NCI-H1694 (cell line): ENCODE measurements around the gene P4HB.

Experiments used
- DNase-seq: peaks from one replicate; lab custom pipeline; 2025; lab: John Stamatoyannopoulos, UW

Gene P4HB

GRCh38 chr17:81859906-81860755 lies at the start of gene P4HB:
Gene P4HB, minus strand, starts transcription at chr17:81860535. Its CDS starts 64 bp downstream, at chr17:81860471.
- DNase-seq = no peak

DNA sequence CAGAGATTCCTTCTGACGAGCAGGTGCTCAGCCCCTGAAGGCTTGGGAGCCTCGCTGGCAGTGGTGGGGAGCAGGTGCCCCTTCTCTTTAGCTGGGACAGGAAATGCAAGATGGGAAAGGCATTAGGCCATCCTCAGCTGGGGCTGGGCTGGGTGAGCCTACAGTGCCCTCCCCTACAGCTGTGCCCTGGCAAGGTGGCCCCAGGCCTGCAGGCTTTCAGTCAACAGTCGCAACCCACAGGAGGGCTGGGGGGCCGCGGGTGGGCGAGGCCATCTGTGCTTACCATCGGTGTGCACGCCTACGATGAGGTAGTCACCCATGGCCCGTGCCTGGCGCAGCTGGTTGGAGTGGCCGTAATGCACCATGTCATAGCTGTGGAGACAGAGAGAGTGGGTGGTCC lies 48.9 kb upstream of the P4HB start:
- DNase-seq = no peak

DNA sequence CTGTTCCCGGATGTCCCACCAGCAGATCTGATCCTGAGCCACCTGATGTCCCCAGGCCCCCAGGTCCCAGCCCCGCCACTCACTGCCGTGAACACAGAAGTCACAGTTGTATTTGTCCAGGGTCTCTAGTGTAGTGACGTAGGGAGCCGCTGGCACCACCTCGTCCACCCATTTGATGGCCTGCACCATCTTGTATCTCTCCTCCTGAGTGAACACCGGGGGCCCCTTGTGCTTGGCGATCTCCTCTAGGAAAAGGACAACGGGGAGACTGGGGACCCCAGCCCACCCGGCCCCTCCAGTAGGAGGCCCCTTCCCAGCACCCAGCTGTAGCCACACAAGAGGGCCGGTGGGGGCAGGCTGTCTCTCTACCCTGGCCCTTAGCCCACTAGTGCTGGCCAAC lies 48.5 kb upstream of the P4HB start:
- DNase-seq = no peak

- no peak for DNase-seq
Observed at GRCh38 chr17:81907219-81908145, 47.1 kb upstream of the P4HB start.

DNA sequence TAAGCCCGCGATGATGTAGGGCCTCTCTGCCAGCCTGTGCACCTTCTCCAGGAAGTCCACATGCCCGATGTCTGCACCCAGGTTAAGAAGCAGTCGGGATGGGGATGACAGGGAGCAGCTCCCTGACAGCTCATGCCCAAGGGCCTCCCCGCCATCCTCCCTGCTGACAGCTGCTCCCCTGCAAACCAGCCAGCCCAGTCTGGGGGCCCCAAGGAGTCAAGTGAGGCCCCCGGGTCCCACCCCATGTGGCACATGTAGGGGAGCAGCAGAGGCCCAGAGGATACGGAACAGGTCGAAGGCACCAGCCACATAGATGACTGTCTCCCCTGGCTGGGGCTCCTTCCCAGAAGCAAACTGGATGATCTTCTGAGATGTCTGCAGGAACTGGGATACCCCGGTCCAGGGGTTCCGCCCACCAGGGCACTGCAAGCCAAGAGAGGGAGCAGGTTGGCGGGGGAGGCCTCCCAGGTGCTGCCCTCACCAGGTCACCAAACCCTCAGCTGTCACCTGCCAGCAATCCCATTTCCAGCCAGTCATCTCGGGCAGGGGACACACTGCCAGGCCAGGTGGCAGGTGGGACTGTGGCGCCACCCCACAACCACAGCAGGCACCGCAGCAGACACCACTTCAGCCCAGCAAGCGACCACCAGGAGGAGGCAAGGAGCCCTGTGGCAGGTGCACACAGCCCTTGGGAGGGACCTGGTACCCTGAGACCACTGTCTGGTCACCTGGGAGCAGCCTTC lies 46.3 kb upstream of the P4HB start:
- DNase-seq = no peak

DNA sequence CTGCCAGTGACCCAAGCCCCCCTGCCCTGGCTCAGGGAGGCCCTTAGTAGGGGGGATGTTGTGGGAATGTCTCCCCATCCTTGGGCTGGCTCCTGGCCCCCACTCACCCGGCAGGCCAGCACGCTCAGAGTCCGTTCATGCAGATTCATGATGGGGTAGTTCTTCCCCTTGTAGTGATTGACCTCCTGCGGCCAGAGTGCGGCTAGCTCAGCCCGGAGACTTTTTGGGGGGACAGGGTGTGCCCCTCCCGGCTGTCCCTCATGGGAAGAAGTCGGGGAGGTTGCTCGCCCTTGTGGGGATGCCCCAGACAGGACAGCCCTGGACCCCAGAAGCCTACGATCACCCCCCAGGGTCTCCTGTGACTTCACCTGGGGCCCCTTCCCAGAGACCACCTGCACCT lies 45.7 kb upstream of the P4HB start:
- no peak for DNase-seq

DNA sequence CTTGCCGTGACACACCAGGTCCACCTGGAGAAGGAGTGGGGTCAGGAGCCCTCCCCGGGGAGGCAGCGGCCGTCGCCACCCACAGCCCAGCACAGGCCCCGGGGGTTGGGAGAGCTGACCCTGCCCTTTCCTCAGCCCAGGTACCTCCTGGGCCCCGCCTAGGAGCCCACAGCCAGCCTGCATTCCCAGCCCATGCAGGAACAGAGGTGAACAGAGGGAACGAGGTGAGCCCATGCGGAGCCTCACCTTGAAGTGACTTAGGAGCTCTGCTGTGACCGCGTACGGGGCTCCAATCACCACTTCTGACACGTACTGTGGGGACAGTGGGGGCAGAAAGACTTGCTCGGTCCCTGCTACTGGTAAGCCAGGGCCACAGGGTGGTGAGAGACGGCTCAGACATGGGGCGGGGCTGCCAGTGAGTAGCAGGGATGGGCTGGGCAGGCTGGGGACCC lies 45.1 kb upstream of the P4HB start:
- no peak for DNase-seq

- no peak for DNase-seq
Observed at GRCh38 chr17:81904600-81905423, 44.5 kb upstream of the P4HB start.

- DNase-seq = no peak
Observed at GRCh38 chr17:81903896-81904599, 43.7 kb upstream of the P4HB start.

- DNase-seq = no peak
Observed at GRCh38 chr17:81903415-81903831, 43.1 kb upstream of the P4HB start.

- DNase-seq = no peak
Observed at GRCh38 chr17:81902653-81903414, 42.5 kb upstream of the P4HB start.

DNA sequence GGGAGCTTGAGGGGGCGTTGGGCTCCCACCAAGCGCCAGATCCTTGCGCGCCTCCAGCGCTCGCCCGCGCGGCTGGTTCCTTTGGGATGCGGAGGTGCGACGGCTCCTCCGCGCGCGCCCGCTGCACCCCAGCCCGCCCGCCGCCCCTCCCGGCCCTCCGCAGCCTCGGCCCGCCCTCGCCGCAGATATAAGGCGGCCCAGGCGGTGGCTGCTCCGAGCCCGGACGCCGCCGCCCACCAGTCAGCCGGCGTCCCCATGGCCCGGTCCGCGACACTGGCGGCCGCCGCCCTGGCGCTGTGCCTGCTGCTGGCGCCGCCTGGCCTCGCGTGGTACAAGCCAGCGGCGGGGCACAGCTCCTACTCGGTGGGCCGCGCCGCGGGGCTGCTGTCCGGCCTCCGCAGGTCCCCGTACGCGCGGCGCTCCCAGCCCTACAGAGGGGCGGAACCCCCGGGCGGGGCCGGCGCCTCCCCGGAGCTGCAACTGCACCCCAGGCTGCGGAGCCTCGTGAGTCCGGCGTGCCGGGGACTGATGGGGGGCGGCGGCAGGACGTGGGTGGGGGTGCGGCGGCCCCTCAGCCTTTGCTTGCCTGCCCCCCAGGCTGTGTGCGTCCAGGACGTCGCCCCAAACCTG lies 41.8 kb upstream of the P4HB start, which contains the start of gene NPB:
Gene NPB (plus strand): TSS at position 216 of the 630 bp plus-strand sequence. CDS start 40 bp downstream, at position 256.
- DNase-seq = no peak

DNA sequence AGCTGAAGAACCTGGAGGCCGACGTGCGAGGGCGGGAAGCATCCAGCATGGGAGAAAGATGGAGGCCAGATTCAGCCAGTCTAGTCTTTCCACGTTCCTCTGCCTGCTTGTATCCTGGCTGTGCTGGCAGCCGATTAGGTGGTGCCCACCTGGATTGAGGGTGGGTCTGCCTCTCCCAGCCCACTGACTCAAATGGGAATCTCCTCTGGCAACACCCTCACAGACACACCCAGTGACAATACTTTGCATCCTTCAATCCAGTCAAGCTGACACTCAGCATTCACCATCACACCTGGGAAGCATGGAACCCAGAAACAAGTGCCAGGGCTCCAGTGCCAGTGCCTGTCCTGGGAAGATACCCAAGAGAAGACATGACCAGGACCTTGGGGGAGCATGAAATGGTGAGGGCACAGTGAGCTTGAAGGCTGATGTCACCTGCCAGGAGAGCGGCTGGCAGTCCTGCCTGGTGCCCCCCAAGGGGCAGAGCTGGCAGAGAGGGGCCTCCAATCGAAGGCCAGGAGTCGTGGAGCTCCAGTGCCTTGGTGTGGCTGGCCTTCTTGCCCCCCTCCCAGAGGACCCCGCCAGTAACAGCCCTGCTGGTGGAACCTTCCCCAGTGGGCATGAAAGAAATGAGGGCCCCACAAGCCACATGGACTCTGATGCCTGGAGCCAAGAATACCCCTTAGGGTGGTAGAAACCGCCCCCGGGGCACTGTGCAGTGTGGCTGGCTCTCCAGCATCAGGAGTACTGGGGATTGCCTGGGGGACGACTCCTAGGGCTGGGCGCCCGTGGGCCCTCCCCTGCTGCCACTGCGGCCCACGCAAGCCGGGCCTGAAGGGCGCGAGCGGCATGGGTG lies 41.1 kb upstream of the P4HB start:
- no peak for DNase-seq

DNA sequence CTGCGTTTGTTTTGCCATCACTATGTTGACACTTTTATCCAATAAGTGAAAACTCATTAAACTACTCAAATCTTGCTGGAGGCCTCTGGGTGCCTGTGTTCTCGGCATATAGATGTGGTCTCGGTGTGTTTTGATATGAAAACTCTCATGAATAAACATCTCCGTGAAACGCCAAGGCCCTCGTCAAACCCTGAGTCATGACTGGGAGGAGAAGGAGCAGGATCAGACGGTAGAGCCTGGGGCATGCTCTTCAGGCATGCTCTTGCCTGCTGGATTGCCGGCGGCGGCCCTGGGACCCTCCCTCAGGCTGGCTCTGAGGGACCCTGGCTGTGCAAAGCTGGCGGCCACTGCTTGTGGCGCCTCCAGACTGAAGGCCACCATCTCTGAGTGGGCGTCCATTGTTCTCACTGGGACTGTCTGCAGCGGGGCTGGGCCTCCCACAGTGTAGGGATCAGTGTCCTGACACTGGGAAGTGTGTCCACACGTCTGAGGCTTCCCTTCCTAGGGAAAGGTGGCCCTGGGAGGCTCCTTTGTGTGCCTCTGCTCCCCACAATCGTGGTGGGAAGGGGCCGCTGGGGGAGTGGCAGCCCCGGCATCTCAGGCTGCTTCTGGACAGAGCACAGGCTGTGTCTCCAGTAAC lies 40.0 kb upstream of the P4HB start:
- DNase-seq = no peak

DNA sequence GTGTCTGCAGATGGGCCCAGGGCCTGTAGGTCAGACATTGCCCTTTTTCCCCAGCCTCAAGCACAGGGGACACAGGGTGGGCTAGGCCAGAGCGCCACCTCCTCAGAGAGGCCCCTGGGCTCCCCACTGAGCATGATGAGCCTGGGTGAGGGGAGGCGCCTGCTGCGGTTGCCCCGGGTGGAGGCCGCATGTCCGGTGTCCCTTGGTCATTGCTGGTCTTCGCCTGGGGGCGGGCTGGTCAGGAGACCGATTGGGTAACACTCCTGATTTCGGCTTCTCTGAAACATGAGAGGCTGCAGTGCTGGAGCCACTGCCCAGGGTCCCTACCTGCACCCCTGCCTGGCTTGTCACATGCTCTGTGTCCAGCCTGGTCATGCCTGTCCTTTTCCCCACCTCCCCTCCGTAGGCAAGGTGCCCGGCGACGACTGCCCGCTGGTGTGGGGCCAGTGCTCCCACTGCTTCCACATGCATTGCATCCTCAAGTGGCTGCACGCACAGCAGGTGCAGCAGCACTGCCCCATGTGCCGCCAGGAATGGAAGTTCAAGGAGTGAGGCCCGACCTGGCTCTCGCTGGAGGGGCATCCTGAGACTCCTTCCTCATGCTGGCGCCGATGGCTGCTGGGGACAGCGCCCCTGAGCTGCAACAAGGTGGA lies 39.3 kb upstream of the P4HB start:
- DNase-seq = no peak

DNA sequence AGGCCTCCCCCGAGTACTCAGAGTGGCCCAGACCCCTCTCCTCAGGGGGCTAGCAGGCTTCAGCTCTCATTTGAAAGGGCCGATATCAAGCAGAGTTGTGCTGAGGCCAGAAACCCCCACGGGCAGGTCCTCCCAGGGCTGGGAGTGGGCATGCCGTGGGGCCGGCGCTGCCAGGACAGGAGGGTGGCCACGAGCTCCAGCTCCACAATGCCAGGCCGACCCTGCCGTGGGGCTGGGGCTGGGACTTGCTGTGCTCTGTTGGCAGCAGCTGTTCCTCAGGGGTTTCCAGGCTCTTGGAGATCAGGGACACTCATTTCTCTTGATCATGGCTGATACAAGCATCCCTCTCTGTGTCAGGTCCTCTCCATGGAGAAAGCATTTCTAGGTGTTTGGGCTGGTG lies 38.5 kb upstream of the P4HB start:
- DNase-seq = no peak
